GM03348 (cell line): ENCODE measurements around the gene NRXN3.

Experiments used
- DNase-seq: peaks from one replicate; pipeline ENCODE4 v3.0.0; 2012; ENCODE audit warnings: low spot score

The NRXN3 gene

DNA sequence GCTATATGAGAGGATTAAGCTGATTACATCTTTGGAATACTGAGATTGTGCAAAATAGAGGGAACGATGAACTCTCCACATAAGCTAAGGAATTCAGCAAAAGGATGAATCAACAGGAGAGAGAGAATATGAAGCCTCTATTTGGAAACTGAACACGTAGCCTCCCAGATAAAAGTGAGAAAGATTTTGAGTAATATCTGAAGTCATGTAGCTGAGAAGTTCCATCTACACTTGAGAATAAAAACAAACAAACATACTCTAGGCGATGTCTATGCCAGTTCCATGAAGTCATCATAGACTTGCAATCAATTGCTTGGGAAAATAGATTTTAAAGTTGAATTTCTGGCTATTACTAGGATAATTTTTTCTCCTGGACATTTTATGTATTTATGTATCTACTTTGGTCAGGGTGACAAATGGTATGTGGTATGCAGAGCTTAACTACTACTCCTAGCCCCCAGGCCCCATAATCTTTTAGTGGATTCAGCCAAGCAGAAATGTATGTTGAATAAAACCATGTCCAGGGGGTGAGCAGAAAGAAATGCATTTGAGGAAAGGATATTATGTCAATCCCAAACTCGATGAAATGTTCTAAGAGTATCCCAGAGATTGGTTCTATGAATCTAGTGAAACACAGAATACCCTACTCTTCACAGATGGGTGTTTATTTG, 1413.7 kb downstream of the NRXN3 start:
- DNase-seq, result peak; percentile 48

DNA sequence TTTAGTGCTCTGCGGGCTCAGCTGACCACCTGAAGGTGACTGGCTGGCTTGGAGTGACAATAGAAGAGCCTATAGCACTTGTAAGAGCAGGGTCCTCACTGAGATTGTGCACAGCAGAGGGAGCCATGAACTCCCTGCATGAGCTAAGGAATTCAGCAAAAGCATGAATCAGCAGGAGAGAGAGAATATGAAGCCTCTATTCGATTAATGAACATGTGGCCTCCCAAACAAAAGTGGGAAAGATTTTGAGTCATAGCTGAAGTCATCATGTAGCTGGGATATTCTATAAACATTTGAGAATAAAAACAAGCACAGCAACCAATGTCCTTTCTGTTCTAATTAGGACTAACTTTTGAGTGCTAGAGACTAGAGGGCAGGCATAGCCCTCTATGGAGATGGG, 1414.5 kb downstream of the NRXN3 start:
- peak; percentile 64 for DNase-seq

DNA sequence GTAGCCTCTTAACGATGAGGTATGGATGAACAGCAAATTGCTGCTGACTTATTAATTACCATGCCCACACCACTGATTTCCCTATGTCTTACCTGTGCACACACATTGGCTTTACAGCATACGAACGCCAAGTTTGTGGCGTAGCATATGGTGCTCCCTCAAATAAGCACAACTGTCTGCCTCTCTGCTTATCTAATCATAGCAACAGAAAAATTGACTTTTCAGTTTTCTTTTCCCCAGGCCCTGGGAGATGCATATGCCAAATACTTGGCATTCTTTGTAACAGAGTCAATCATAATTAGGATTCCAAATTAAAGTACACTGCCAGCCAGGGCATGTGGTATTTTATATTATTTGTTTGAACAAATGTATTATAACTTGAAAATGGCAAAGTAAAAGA, 1415.7 kb downstream of the NRXN3 start:
- DNase-seq, result peak; percentile 37

DNA sequence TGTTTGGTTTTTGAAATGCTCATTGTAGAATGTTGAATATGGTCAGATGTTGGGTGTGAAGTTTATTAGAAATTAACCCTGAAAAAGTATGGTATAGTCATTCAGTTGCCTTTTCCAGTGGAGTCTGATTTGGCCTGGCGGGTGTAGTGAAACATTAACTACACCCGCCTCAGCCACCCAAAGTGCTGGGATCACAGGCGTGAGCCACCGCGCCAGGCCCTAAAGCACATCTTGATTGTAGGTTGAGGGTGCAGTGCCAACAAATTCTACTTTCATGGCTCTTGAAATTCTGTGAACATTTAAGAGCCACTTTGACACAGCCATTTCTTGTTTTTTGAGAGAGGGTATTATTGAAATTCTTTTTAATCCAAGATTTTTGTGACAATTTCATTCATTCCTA, 1416.2 kb downstream of the NRXN3 start:
- DNase-seq, result no peak

DNA sequence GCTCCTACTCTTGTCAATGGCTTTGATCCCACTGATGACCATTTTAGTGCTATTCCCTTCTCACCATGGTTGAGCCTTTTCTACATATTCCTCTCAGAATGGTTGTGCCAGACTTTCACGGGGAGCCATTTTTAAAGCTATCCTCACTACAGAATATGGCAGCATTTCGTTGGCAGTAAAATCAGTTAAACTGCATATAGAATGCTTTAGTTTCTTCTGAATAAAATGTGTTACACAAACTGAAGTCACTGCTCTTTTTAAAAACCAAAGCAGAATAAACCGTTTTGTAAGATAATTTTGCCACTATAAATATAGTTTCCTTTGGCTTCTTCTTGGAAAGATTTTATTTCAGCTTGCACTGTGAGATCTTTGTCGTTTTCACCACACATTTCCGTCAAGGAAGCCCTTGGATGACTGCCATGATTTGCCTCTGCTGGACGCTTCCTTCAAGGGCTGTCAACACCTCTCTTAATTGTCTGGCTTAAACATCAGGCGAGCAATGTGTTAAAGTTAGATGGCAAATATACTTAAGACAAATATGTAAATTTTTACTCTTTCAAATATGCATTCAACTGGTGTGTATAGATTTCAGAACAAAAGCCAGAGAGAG, 1416.9 kb downstream of the NRXN3 start:
- no peak for DNase-seq

DNA sequence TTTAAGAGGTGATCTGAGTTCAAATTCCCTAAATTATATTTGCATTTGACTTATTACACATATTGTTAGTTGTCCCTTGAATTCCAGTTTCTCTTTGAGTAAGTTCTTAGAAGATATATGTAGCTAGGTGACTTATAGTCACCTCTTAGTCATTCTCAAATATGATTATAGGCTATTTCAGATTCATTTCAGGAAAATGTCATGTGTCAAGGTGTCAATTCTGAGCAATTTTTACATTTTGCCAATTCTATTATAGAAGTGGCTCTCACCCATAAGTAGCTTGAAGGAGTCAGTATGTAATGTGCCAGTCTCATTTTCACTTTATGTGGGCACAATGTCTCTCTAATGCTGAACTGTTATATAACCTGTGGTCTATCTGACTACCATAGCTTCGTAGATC, 1417.7 kb downstream of the NRXN3 start:
- no peak for DNase-seq

DNA sequence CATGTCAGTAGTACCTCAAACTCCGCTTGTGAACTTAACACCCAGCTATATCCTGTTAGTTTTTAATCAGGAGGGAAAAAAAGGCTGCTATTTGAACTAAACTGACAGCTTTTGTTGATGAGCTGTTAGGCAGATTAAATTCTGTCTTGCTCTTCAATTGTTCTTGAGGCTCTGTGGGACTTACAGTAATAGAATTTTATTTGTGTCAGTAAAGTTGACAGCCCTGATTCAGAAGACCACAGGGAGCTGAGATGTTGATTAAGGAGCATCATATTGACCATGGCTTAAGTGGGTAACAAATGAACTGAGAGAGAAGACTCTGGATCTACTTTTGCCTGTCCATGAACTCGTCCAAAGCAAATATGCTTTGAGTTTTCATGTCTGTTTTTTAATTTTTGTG, 1418.2 kb downstream of the NRXN3 start:
- DNase-seq, result no peak

DNA sequence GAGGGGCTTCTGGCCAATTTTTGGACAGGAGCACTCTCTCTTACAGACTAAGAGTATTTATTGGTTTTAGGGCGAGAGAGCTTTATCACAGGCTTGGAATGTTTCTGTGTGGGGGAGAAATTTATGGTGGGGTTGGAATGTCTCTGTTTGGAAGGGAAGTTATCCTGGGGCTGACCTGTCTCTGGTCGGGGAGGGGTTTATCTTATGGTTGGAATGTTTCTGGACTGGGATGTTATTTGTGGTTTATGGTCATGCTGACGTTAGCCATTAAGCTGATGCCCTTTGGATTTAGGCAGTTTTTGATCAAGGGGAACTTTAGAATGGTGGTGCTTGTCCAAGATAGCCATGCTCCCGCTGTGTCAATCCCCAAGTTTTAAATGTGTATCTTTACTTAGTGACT, 1426.4 kb downstream of the NRXN3 start:
- DNase-seq, result peak; percentile 67

DNA sequence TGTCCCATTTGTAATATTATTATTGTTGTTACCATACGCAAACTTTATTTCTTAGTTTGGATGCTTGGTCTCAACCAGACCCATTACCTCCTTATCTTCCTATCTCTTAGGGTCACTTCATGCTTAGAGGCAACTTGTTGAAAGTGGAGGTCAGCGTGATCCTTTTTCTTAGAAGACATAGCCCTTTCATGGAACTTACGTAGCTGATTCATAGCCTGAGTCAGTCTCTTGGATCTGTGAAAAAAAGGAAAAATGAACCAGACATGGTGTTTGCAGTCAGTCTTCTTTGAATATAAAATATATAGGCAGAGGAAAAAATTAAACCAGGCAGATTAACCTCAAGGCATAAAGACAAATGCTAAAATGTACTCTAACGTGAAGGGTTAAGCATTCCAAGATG, 1427.4 kb downstream of the NRXN3 start:
- DNase-seq, result no peak

DNA sequence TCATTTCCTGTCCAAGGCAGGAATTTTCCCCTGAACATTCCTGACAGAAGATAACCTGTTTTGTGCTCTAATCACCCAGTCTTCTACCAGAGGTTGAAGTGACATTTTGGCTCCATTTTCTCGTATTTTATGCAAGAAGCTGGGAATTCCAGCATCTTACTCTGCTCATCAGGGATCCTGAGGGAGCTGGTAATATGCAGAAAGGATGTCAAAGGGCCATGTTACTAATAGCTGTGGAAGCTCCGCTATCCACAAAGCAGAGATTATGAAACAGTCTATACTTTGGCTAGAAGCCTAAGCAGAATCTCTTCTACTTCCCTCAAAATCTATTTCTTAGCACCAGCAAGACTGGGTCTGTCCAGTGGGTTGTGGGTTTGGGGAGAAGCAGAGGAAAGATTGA, 1428.2 kb downstream of the NRXN3 start:
- peak; percentile 54 for DNase-seq

DNA sequence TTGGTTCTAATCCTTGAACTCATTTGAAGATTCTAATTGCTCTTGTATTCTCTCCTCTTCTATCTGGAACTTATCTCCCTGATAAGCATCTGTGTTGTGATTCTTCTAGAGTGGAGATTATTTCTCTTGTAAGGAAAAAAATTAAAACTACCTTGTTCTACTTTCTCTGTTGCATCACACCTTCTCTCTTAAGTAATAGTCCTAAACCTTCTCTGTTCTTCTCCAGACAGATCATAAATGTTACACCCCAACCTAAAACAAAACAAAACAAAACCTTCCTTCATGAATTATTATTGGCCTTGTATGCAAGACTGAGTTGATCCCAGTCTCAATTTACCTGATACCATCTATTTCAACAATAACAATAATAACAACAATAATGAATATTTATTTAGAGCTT, 1429.1 kb downstream of the NRXN3 start:
- DNase-seq, result no peak

DNA sequence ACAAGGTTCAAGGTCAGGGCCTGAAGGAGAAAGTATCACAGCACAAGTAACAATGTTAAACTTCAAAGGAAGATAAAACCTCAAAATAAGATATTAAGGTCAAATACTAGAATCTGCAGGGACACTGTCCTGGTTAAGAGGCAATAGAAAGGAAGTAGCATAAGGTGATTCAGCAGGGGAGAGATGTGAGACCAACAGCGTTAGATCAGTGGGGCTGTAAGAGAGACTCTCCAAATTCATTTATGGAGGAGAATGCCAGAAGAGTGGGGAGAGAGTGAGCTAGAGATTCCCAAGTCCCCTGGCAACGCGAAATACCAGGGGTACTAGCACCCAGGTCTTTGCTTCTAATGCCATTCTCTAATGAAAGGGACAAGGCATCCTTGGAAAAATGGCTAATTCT, 1430.2 kb downstream of the NRXN3 start:
- DNase-seq, result no peak

DNA sequence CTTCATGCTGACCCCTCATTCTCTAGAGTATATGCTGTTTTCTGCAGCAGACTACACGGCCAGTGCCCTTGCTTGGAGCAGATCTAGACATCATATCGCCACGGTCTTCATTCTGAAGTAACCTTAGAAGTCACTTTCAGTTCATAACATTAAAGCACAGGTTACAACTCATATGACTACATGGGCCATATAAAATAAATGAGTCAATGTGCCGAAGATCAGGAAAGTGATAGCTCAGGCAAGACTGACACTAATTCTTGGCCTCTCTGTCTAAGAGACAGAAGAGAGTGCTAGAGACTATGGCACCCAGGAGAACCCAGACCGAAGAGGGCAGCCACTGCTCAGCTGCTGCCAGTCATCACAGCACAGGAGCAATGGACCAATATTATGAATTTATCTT, 1431.4 kb downstream of the NRXN3 start:
- no peak for DNase-seq

DNA sequence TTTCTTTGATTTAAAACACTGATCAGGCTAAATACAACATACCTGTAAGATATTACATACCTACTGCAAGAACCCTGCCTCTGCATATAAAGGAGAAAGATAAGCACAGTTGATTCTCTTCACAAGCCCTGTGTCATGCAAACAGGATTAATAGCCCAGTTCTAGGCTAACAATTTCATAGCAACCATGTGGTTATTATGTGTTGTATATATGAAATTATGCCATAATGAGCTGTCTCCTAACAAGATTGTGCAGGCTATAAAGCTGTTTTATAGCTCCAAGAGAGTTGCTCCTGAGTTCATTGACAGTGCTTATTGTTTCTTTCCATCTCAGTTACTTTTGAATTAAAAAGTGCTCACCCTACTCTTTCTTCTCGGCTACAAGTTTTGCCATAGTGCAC, 1431.9 kb downstream of the NRXN3 start:
- DNase-seq, result no peak

DNA sequence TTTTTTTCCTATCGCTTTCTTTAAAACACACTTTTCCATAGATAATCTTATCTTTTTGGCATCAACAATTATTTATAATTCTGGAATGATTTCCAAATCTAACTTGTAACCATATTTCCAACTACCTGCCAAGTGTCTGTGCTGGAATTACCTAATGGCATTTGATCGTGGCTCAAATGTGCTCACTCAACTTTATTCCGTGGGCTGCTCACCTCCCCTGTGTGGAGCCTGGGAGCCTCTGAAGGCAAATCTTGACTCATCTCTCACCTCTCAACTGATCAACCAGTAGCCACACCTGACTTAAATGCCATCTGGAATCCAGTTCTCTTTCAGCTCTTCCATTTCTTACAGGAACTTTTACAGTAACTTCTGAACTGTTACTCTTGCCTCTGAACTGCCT, 1432.6 kb downstream of the NRXN3 start:
- DNase-seq, result no peak

DNA sequence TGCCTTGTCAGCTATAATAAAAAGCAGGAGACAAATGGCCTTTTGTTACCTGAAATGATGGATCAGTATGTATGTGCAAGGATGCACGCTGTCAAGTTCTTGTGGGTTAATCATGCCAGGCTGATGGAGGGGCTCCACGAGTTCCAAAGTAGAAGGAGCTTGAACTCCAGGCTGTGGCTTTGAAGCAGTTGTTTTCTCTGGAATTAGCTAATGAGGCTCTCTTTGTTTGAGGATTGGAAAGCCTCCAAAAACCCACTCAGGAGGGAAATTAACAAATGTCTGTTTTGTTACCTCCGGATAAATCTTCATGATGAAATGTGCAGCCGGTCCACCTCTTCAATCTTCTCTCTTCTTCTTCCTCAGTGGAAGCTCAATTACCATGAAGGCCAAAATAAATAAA, 1435.7 kb downstream of the NRXN3 start:
- no peak for DNase-seq

DNA sequence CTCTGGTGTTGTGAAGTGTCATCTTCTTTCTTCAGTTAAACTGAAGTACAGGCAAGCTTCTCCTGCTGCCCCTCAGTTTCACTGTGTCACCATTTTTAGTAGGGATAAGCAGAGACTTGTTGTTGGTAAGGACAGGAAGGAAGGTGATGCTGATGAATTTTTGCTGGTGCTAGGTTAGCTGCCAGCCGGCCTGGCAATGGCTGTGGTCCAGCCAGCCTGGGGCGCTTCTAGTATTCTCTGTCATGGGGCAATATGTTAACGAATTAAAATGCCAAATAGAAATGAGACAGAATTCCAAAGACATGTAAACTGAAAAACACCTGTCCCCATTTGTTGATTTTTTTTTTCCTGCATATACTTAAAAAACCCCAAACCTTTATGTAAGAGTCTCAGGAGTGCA, 1438.3 kb downstream of the NRXN3 start:
- no peak for DNase-seq

DNA sequence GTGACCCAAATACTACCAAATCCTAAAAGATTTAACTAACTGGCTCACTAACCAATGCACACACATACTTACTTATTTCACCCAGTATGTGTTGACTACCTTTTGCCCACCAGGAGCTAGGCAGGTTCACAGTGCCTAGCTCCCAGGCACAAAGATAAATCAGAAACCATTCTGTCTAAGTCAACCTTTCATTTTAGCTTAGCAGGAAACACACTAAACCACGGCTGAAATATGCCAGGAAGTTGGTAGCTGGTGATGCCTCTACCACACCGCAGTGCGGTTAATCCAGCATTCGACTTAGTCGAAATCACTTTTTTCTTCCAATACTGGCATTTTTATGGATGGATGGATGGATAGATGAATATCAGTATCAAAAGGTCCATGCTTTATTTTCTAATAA, 1443.5 kb downstream of the NRXN3 start:
- DNase-seq, result no peak

DNA sequence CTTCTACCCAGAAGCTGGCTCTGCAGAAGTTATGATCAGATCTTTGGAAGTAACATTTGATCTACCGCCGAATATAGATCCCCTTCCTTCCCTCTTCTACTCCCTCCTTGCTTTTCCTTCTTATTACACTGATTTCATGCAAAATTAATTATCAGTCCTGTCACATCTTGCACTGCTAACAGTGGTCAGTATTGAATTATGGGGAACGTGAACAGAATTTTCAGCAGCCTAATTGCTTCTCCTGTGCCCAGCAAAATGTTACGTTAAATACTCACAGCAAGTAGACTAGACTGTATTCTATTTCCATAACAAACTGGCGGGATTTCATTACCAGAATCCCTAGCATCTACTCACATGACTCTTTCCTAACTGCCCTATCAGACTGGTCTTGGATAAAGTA, 1444.3 kb downstream of the NRXN3 start:
- DNase-seq, result no peak

DNA sequence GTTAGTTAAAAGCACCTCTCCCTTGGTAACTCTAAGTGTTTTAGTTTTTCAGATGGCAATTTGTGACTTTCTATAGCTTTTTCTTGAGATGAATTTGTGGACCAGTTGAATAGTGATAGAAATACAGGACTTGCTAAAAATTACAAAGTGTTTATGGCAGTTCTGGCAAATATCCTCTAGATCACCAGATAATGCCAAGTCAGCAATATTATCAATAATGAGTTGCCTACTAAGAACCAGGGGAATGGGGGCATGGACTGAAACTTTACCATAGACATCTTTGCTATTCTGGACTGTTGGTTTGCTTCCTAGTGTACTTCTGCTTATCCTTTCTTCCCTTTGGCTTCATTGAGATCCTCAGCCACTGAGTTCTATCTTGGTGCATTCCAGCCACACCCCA, 1456.9 kb downstream of the NRXN3 start:
- DNase-seq, result no peak

DNA sequence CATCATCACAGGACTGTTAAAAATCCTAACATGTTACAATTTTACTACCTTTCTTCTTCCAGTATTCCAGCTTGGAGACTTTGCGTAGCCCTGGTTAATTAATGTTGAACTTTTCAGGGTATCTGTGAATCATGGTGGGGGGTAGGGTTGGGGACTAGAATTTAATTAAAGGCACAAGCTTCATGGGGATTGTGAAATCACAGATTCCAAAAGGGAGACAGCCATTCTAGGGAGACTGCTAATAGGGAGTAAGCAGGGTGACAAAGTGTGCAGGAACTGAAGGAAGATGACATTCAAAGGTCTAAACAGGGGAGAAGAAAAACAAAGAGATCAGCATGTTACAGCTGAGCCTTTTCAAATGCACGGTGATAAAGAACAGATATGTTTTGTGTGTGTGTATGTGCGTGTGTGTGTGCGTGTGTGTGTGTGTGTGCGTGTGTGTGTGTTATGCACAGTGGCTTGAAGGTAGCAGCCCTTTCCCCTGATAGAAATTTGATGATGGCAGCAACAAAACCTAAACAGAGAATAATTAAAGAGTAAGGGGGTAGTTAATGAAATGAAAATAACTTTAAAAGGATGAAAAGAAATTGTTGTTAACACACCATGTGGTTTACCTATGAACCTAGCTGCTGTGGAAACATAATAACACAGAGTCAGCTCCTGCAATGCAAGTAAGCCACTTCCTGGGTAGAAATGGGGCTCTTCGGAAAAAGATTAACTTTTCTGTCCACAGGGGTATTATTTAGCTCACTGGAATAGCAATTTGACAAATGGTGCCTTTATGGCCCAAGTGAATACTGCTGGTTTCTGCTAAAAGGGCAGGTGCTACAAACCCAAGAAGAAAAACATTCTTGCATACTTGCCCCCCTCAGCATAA, 1459.5 kb downstream of the NRXN3 start:
- DNase-seq, result no peak

DNA sequence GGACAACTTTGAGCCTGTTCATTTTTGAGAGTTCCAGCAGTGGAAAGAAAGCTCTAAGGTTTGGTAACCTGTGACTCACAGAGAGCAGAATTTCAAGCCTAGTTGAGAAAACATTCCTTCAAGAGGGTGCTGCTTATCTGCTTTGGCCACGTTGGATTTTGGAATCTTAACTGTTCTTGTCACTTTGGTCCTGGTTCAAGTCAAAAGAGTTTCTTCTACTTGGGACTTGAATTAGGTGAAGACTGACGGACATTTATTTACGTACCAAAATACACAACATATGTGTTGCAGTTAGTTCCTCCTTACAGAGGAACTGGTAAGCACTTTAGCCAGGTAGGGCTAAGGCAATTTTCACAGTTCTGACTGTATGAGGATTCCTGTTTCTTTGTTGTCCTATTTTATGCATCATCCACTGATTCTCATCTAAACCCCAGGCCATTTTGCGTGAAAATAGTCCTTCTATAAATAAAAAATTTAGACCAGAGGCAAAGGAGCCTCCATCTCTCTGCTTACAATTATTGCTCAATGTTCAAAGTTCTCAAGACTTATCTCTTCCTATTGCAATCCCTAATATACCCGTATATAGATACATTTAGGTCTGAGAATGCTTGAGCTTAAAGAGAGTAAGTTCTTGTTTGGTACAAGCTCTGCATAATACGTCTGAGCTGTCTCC, 1460.3 kb downstream of the NRXN3 start:
- DNase-seq, result no peak

DNA sequence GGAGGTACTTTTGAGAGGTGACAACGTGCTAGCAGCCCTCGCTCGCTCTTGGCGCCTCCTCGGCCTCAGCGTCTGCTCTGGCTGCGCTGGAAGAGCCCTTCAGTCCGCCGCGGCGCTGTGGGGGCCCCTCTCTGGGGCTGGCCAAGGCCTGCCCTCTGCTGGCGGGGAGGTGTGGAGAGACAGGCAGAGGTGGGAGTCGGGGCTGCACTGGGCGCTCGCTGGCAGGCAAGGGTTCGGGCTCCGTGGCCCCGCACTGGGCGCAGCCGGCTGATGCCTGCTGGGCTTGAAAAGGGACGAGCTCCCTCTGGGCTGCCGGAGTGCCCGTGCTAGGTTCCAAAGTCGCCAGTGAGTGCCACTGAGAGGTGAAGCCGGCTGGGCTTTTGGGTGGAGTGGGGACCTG, 1461.1 kb downstream of the NRXN3 start:
- no peak for DNase-seq
